RWPE1 (cell line): ENCODE data around the gene HSP90AB1.

Source experiments
- CTCF ChIA-PET: fragments of 350-600 bp; sonication (Branson Sonifier 250); formaldehyde crosslinking; extraction: SDS; loops from one replicate; lab custom pipeline; 2021; lab: Yijun Ruan, JAX
- POLR2A ChIA-PET: fragments of 400-600 bp; formaldehyde crosslinking; extraction: SDS; loops from one replicate; lab custom pipeline; 2020; ENCODE audit warnings: antibody characterized with exemption; ENCODE audit not compliant: low non-redundant PET; lab: Yijun Ruan, JAX
- DNase-seq: peaks from one replicate; pipeline ENCODE4 v3.0.0; 2012; ENCODE audit warnings: low spot score
- H3K27ac ChIP-seq: fragments of 450-650 bp; 2 replicates; pipeline ENCODE4 v1.5.1; 2017
- TF ChIP-seq, protein P1 (sequence below): fragments of 450-650 bp; conservative IDR thresholded peaks from 2 replicates; pipeline ENCODE4 v1.5.1; 2017; ENCODE audit warnings: low read depth, mild to moderate bottlenecking

The HSP90AB1 gene

DNA sequence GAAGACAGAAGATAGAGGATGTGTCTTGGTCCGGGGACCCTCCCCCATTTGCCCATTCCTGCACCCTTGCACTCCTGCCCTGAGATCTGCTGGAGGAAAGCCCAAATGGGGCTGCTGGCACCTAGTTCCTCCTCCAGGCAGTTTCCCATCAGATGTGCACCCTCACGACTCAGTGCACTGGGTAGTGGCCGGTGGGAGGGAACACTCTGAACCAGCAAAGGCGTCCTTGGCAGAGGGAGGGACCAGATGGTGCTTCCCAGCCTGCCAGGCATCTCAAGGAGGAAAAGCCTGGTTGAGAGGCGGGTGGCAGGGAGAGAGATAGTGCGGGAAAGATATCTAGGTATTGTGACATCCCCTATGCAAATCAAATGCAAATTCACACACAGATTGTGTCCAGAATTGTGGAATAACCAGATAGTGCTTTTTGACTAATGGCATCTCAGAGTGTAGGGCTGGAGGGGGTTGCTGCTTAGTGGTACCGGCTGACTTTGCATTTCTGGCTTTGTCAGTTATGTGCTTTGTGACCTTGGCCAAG lies 42.9 kb downstream of the HSP90AB1 start:
- POLR2A ChIA-PET: no interaction called here
- no peak overlapping the region for H3K27ac ChIP-seq
- DNase-seq: no peak
- CTCF ChIA-PET: interaction anchor here (0.6 to 0.7 kb wide), 3 partner anchors 9 to 77 kb away, joined by 3 to 4 read pairs (median 3); no protein-coding TSS in a partner anchor
- TF ChIP-seq, protein P1, sequence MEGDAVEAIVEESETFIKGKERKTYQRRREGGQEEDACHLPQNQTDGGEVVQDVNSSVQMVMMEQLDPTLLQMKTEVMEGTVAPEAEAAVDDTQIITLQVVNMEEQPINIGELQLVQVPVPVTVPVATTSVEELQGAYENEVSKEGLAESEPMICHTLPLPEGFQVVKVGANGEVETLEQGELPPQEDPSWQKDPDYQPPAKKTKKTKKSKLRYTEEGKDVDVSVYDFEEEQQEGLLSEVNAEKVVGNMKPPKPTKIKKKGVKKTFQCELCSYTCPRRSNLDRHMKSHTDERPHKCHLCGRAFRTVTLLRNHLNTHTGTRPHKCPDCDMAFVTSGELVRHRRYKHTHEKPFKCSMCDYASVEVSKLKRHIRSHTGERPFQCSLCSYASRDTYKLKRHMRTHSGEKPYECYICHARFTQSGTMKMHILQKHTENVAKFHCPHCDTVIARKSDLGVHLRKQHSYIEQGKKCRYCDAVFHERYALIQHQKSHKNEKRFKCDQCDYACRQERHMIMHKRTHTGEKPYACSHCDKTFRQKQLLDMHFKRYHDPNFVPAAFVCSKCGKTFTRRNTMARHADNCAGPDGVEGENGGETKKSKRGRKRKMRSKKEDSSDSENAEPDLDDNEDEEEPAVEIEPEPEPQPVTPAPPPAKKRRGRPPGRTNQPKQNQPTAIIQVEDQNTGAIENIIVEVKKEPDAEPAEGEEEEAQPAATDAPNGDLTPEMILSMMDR: no peak

DNA sequence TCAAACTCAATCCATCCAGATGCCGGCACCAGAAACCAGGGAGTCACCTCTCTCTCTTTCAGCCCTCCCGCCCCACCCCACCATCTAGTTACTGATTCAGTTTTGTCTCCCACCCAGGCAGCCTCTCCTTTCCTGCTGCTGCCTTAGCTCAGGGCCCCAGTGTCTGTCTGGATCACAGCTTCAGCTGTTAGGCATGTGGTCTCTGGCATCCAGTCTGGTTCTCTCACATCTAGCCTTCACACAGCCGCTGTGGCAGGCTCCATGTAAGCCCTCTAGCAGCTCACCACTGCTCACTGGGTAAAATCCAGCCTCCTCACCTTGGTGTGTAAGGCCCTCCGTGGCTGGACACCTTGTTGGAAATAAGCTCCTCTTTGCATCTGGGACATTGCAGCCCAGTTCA lies 44.9 kb downstream of the HSP90AB1 start:
- TF ChIP-seq, protein P1: no peak
- POLR2A ChIA-PET: no interaction called here
- DNase-seq: no peak
- CTCF ChIA-PET: interaction anchor here (1.4 kb wide), 1 partner anchor 24 kb away, joined by 7 read pairs; no protein-coding TSS in a partner anchor
- no peak overlapping the region for H3K27ac ChIP-seq

DNA sequence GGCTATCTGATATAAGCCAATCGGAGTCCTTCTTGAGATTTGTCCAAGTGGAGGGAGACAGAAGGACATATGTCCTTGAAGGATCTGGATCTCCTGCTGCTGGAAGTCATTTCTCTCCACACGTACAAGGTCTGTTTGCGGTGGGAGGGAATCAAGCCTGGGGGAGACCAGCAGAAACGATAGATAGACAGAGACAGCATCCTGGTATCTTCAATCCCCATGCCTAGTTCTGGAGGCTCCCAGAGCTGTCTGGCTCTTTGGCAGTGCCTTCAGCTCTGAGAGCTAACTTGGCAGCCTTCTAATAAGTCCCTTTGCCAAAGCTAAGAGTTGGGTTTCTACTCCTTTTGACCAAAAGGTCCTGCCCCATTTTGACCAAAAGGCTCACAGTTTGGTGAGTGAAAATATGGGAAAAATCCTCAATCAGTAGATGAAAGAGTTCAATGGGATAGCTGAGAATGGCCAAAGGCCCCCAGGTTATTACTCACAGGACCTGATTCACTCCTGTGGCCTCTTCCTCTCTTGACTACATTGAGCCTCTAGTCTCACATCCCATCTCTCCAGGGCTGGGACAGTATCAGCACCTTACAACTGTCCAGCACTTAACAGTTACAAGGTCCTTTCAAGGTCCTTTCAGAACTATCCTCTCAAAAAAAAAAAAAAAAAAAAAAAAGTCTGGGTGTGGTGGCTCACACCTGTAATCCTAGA lies 45.9 kb downstream of the HSP90AB1 start:
- ChIA-PET CTCF (interaction anchor here (1.4 kb wide), 1 partner anchor 25 kb away, joined by 7 read pairs; no protein-coding TSS in a partner anchor), POLR2A (interaction anchor here (0.7 kb wide), 1 partner anchor 31 kb away, joined by 10 read pairs; no protein-coding TSS in a partner anchor)
- H3K27ac ChIP-seq: no peak overlapping the region
- TF ChIP-seq, protein P1: no peak
- no peak for DNase-seq

DNA sequence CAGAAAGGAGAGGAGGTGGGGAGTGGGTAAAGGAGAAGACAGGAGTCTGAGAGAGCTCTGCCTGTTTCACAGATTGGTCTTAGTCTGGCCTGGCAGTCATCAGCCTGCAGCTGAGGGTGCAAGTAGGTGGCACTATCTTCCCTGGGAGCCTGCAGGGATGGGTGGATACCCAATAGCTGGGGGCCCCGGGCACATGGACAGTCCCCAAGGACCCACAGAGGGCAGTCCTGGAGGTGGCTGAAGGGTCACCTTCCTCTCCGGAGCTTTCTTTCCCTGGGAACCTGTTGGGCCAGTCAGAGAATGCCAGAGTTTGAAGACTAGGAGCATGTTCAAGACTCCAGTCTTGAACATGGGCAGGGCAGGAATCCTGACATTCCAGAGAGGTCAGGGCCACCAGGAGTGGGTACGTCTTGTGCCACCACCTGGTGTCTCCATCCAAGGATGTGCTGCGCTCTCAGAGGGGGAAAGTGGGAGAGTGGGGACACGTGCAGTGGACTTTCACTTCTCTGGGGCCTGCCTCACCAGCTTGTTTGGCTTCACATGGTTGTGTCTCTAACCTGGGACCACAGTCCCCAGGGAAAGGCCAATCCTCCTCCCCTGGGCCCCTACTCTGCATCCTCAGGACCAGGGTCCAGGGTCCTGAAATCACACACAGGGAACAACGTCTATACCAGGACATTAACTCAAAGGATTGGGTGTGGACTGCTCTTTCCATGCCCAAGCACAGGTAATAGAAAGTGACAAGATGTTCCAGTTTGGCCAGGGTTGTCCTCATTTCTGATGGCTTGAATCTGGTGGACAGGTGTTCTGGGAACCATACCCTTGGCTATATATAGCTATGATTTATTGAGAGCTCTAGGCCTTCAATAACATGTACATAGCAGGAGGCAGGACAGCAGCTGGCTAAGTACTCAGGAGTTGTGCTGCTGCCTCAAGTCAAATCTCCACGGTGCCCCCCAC lies 48.2 kb downstream of the HSP90AB1 start:
- TF ChIP-seq, protein P1: no peak
- no peak overlapping the region for H3K27ac ChIP-seq
- POLR2A ChIA-PET: interaction anchor here (0.5 kb wide), 1 partner anchor 386 kb away, joined by 3 read pairs; no protein-coding TSS in a partner anchor
- CTCF ChIA-PET: interaction anchor here (0.5 to 1.4 kb wide), 5 partner anchors 10 to 39 kb away, joined by 3 to 5 read pairs (median 4); no protein-coding TSS in a partner anchor
- no peak for DNase-seq

DNA sequence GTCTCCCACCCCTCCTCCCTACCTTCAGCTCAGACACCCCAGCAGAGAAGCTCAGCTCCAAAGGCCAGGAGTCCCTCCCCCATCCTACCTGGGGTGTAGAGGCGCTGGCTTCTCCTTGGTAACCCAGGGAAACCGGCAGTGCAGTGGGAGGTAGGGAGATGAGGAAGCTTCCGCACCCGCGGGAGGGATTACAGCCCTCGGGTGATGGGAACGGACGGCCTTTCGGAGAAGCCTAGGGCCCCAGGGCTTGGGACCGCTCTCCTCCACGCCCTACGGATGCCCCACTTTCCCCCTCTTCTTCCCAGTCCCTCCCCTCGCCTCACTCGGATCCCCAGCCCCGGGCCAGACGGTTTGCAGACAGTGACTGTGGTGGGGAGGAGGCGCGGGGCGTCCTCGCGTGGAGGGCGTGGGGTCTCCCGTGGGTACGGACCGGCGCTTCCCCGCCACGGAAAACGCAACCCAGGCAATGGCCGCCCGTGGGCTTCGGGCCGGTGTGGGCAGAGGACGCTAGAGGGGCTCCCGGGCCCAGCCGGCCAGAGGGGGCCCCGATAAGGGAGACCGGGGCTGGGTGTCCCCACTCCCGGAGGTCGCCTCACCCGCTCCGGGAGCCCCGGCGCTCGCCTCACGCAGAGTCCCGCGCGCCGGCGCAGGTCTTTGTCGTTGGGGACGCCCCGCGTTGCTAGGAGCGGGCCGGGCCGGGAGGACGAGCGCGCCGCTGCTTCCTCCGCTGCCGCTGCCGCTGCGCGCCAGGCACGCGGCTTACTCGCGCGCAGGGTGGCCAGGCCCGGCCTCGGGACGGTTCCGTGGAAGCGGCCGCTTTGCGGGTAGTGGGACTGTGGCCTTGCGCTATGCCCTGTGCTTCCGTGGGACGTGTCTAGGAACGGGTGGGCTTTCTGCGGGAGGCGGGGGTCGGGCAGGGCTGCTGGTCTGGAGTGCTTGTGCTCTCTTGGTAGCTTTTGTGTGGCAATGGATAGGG lies 50.5 kb downstream of the HSP90AB1 start:
- CTCF ChIA-PET: interaction anchor here (0.6 to 1.8 kb wide), 7 partner anchors 16 to 1032 kb away, joined by 3 to 7 read pairs (median 4); partner anchors contain the start of gene AARS2
- H3K27ac ChIP-seq: no peak overlapping the region
- peak; percentile 18 for DNase-seq
- POLR2A ChIA-PET: interaction anchor here (1.4 kb wide), 1 partner anchor 12 kb away, joined by 3 read pairs; no protein-coding TSS in a partner anchor
- TF ChIP-seq, protein P1: no peak
